ENCODE measurements around the gene CHRNA4. TPM values are rescaled to one million over a fixed set of nuclear protein-coding genes. Genes with fewer than 3 reads are reported as not detected.
A peak's percentile ranks its signal among the peaks of the same experiment; 100 is the strongest.

CHRNA4 gene
- total and polyA plus RNA-seq, 2 of the 13 experiments (the other 11 are each of a cell fraction or from before 2014, with no cell fraction given) = not detected

- TF ChIP-seq E2F2 (CRISPR knock-in tag; IDR thresholded peaks at IDR 0.05; ENCODE audit: borderline replicate concordance) (no peak), NR2F6 (IDR thresholded peaks at IDR 0.05) (peak; percentile 70; the same call in 1 of the 2 replicates), NR2F6 (CRISPR knock-in tag; IDR thresholded peaks at IDR 0.05) (peak; percentile 69), HDAC1 (CRISPR knock-in tag; IDR thresholded peaks at IDR 0.05) (peak; percentile 48; the same call in 1 of the 2 replicates), ZNF567 (CRISPR knock-in tag; IDR thresholded peaks at IDR 0.05; ENCODE audit: borderline replicate concordance) (no peak), ZNF335 (CRISPR knock-in tag; IDR thresholded peaks at IDR 0.05) (no peak), ZNF510 (CRISPR knock-in tag; IDR thresholded peaks at IDR 0.05; ENCODE audit: low read depth) (no peak), DNMT3B (CRISPR knock-in tag; conservative IDR thresholded peaks at IDR 0.05) (no peak), NR2F1 (CRISPR knock-in tag; IDR thresholded peaks at IDR 0.05) (peak in 1 of 2 experiments; percentile 74; a peak in 3 of 4 replicates), ZNF251 (CRISPR knock-in tag; IDR thresholded peaks at IDR 0.05) (0 out of 2 replicates have a peak, but pooled peaks have one; percentile 15), ZNF674 (CRISPR knock-in tag; IDR thresholded peaks at IDR 0.05; ENCODE audit: low read depth) (no peak), ATF6 (CRISPR knock-in tag; conservative IDR thresholded peaks at IDR 0.05) (no peak), TMF1 (CRISPR knock-in tag; IDR thresholded peaks at IDR 0.05; ENCODE audit: low read depth) (0 out of 2 replicates have a peak, but pooled peaks have one; percentile 24), PITX1 (CRISPR knock-in tag; IDR thresholded peaks at IDR 0.05) (0 out of 2 replicates have a peak, but pooled peaks have one; percentile 28), RXRA (CRISPR knock-in tag; IDR thresholded peaks at IDR 0.05) (peak; percentile 86), ZFP62 (CRISPR knock-in tag; IDR thresholded peaks at IDR 0.05) (no peak), ZNF572 (CRISPR knock-in tag; IDR thresholded peaks at IDR 0.05) (no peak), RARA (CRISPR knock-in tag; IDR thresholded peaks at IDR 0.05) (peak; percentile 89), ZBED4 (CRISPR knock-in tag; IDR thresholded peaks at IDR 0.05; ENCODE audit: borderline replicate concordance) (no peak), EHMT2 (IDR thresholded peaks at IDR 0.05; ENCODE audit: borderline replicate concordance, low read depth, low read length) (no peak), TFDP1 (CRISPR knock-in tag; IDR thresholded peaks at IDR 0.05; ENCODE audit: borderline replicate concordance) (no peak)
Measured at GRCh38 chr20:63366390-63367365, 5.5 kb upstream of the CHRNA4 start (continued).
